Right lobe of liver (tissue), 6 donors: Measurements from ENCODE around the gene NACC1. TPM values are rescaled to one million over a fixed set of nuclear protein-coding genes. Genes with fewer than 3 reads are reported as not detected.
A peak's percentile ranks its signal among the peaks of the same experiment; 100 is the strongest.

Experiments used
- ATAC-seq, 4 donors: fragments of 200-7000 bp; cut with Tn5 transposase; one replicate each; pipeline ENCODE4 v1.9.1; 2020; ENCODE audit warnings: mild to moderate bottlenecking in 4 of 4, moderate library complexity in 4 of 4
- DNase-seq, 3 donors: peaks; one replicate each; pipeline ENCODE4 v3.0.0-alpha.2; 2020
- H3K27ac ChIP-seq, 3 donors: fragments of 200-600 bp; one replicate each; pipeline ENCODE4 v1.8.0; 2022
- H3K27me3 ChIP-seq, 2 donors: fragments of 200-600 bp; one replicate each; pipeline ENCODE4 v1.8.0; 2022
- H3K36me3 ChIP-seq, 4 donors: fragments of 200-600 bp; sonication (generic) in 1 of 4; one replicate each; pipeline versions ENCODE4 v1.5.1 to v1.8.0; 2017 to 2022; ENCODE audit warnings: control low read depth in 1 of 4
- H3K4me1 ChIP-seq, 4 donors: fragments of 200-600 bp; sonication (generic) in 1 of 4; one replicate each; pipeline versions ENCODE4 v1.5.1 to v1.8.0; 2017 to 2022; ENCODE audit warnings: control low read depth in 1 of 4
- H3K4me3 ChIP-seq, 3 donors: fragments of 200-600 bp; one replicate each; pipeline ENCODE4 v1.8.0; 2022
- H3K9me3 ChIP-seq, 4 donors: fragments of 200-600 bp; sonication (generic) in 1 of 4; one replicate each; pipeline versions ENCODE4 v1.5.1 to v1.8.0; 2017 to 2022; ENCODE audit warnings: control low read depth in 1 of 4
- CTCF ChIP-seq, 4 donors: fragments of 200-600 bp in 3 of 4; fragments of 450-650 bp in 1 of 4; IDR thresholded peaks; one replicate each; pipeline versions ENCODE4 v1.5.1 to v1.8.0; 2016 to 2022; ENCODE audit warnings: antibody characterized with exemption in 4 of 4, mild to moderate bottlenecking in 2 of 4
- POLR2A ChIP-seq: fragments of 450-650 bp; IDR thresholded peaks from one replicate; pipeline ENCODE4 v1.6.1; 2017; ENCODE audit warnings: antibody characterized with exemption, mild to moderate bottlenecking
- WGBS: methylation state at CpG from one replicate; pipeline ENCODE4 v1.1.6; 2018; ENCODE audit warnings: low coverage, low lambda C conversion rate; ENCODE audit not compliant: insufficient coverage; ENCODE audit errors: missing lambda C conversion rate; 5-methylcytosine and 5-hydroxymethylcytosine counted together
- intact Hi-C, 2 donors: fragments of 100-400 bp; cut with DNase I; formaldehyde crosslinking; loops; one replicate each; pipeline versions ENCODE4 v1.11.2 to v1.14.1; 2022
- total RNA-seq, 6 experiments: library from RNA; depleted of rRNA in 2 of 6; stranded (reverse); fragments of >200 nt in 2 of 6; fragmentation: NEBNext Ultra II Directional in 3 of 6; extraction: Animal tissue kit (Norgen Biotek cat#: 25700) in 3 of 6; gene quantifications; one replicate each; pipeline versions ENCODE4 v1.1.0 to v1.2.4, GENCODE V29; 2016 to 2023
- donor health status: DM: no; HTN: yes; CAD: no.
- donor health status: DM: no; HTN: no; CAD: no.
- donor health status: DM: no; HTN: no; CAD: no.
- donor health status: DM: no; HTN: yes; CAD: no.
- donor health status: DM: no; HTN: yes; CAD: no.

The NACC1 gene
- total RNA-seq, 6 experiments from 2014 or later, result 19.2 to 30.3 (median 26.4) TPM

GRCh38 chr19:13077240-13077639 lies 40.8 kb upstream of the NACC1 start:
- no peak overlapping the region for H3K27ac ChIP-seq
- no peak for TF ChIP-seq POLR2A
- TF ChIP-seq CTCF (IDR thresholded peaks at IDR 0.05), result no peak
- H3K36me3 ChIP-seq, result no peaks in the 10 kb centered on the region
- H3K9me3 ChIP-seq, result no peaks in the 10 kb centered on the region
- no peak overlapping the region for H3K4me3 ChIP-seq
- intact Hi-C loops, result no loop called here
- ATAC-seq (no peak), DNase-seq (no peak)
- WGBS, result 63% methylated on average over 9 of the region's 11 CpGs
- H3K27me3 ChIP-seq, result no peaks in the 10 kb centered on the region
- peaks cover 0 to 22% (median 4%) of the 10 kb centered on the region in 4 donors for H3K4me1 ChIP-seq

GRCh38 chr19:13078381-13078780 lies 39.7 kb upstream of the NACC1 start:
- H3K4me3 ChIP-seq, result no peak overlapping the region
- no peak overlapping the region for H3K27ac ChIP-seq
- H3K9me3 ChIP-seq, result no peaks in the 10 kb centered on the region
- ATAC-seq (no peak), DNase-seq (no peak)
- peaks cover 0 to 33% (median 10%) of the 10 kb centered on the region in 4 donors for H3K4me1 ChIP-seq
- no peaks in the 10 kb centered on the region for H3K36me3 ChIP-seq
- no peaks in the 10 kb centered on the region for H3K27me3 ChIP-seq
- WGBS, result 86% methylated on average over 5 of the region's 10 CpGs
- intact Hi-C loops, result no loop called here
- TF ChIP-seq CTCF (IDR thresholded peaks at IDR 0.05) (no peak), POLR2A (no peak)

GRCh38 chr19:13078897-13079541 lies 39.0 kb upstream of the NACC1 start:
- H3K36me3 ChIP-seq, result no peaks in the 10 kb centered on the region
- no peak overlapping the region for H3K27ac ChIP-seq
- ATAC-seq, result peak in 1 of 4 donors; percentile 3

DNA sequence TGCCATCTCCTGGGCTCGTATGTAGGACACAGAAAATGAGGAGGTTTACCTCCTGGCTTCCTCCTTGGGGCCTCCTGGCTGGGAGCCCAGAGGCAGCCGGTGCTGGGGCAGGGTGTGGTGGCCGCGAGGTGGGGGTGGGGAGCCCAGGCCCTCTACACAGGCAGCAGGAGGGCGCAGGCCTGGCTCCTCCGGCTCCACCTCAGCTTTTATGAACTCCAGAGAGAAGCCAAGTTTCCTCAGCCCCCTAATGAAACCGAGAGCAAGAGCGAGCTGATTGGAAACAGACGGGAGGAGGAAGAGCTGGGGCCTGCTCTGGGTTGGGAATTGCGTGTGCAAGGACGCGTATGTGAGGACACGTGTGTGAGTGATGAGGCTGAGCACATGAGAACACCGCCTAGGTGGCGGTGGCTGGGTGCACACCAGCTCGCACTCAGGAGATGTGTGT lies 38.5 kb upstream of the NACC1 start:
- ATAC-seq (no peak), DNase-seq (no peak)
- H3K27ac ChIP-seq, result no peak overlapping the region
- intact Hi-C loops, result no loop called here
- no peaks in the 10 kb centered on the region for H3K27me3 ChIP-seq
- H3K4me3 ChIP-seq, result no peak overlapping the region
- no peak for TF ChIP-seq POLR2A
- TF ChIP-seq CTCF (IDR thresholded peaks at IDR 0.05), result no peak
- H3K4me1 ChIP-seq, result peaks cover 0 to 39% (median 11%) of the 10 kb centered on the region in 4 donors
- no peaks in the 10 kb centered on the region for H3K36me3 ChIP-seq
- WGBS, result 72% methylated on average over 5 of the region's 16 CpGs
- no peaks in the 10 kb centered on the region for H3K9me3 ChIP-seq

More at GRCh38 chr19:13078897-13079541, 39.0 kb upstream of the NACC1 start:
- Histone ChIP-seq H3K4me3 (no peak overlapping the region), H3K27me3 (no peaks in the 10 kb centered on the region), H3K4me1 (peaks cover 0 to 39% (median 11%) of the 10 kb centered on the region in 4 donors), H3K9me3 (no peaks in the 10 kb centered on the region)
- intact Hi-C loops, result no loop called here
- no peak for TF ChIP-seq POLR2A
- TF ChIP-seq CTCF (IDR thresholded peaks at IDR 0.05), result no peak
- WGBS, result 40% methylated on average over 1 of the region's 12 CpGs
- DNase-seq, result no peak
